Kidney epithelial cell (primary cell): ENCODE results near the gene CLBA1. TPM values are rescaled to one million over a fixed set of nuclear protein-coding genes. Genes with fewer than 3 reads are reported as not detected.

Experiments
- DNase-seq: peaks from one replicate; pipeline ENCODE4 v3.0.0-alpha.2; 2010; ENCODE audit warnings: low read depth
- H3K27me3 ChIP-seq: 2 replicates; pipeline ENCODE4 v1.6.0; 2011; ENCODE audit warnings: low read length; ENCODE audit not compliant: control insufficient read depth, insufficient read depth
- H3K36me3 ChIP-seq: 2 replicates; pipeline ENCODE4 v1.5.1; 2011; ENCODE audit warnings: low read length; ENCODE audit not compliant: control insufficient read depth, insufficient read depth
- H3K4me3 ChIP-seq: 2 replicates; pipeline ENCODE4 v1.5.1; 2011; ENCODE audit warnings: low read depth, mild to moderate bottlenecking, control low read depth, low read length
- CTCF ChIP-seq: IDR thresholded peaks from 2 replicates; pipeline ENCODE4 v1.5.1; 2011; ENCODE audit warnings: mild to moderate bottlenecking, moderate library complexity, low read length, control low read depth, inconsistent platforms; ENCODE audit not compliant: insufficient read depth, poor library complexity, severe bottlenecking
- total RNA-seq: library from RNA; depleted of rRNA; stranded (reverse); fragments of >200 nt; gene quantifications from 2 replicates; pipeline ENCODE4 v1.2.3, GENCODE V29; 2015

The CLBA1 gene
- total RNA-seq, 1 donor from 2014 or later, result 12.6 TPM

GRCh38 chr14:105007593-105008264 lies 22.1 kb downstream of the CLBA1 start:
- TF ChIP-seq CTCF, result no peak
- no peaks in the 10 kb centered on the region for H3K36me3 ChIP-seq
- H3K4me3 ChIP-seq, result no peak overlapping the region
- H3K27me3 ChIP-seq, result no peaks in the 10 kb centered on the region
- no peak for DNase-seq

- no peak for DNase-seq
- H3K27me3 ChIP-seq, result no peaks in the 10 kb centered on the region
- no peaks in the 10 kb centered on the region for H3K36me3 ChIP-seq
- H3K4me3 ChIP-seq, result no peak overlapping the region
- TF ChIP-seq CTCF, result no peak
Measured at GRCh38 chr14:105010106-105010505, 24.5 kb downstream of the CLBA1 start.

GRCh38 chr14:105010891-105011291 lies 25.3 kb downstream of the CLBA1 start:
- no peak for DNase-seq
- Histone ChIP-seq H3K27me3 (no peaks in the 10 kb centered on the region), H3K4me3 (no peak overlapping the region), H3K36me3 (no peaks in the 10 kb centered on the region)
- TF ChIP-seq CTCF, result no peak

GRCh38 chr14:105011312-105011990 lies 25.9 kb downstream of the CLBA1 start:
- no peak for TF ChIP-seq CTCF
- Histone ChIP-seq H3K4me3 (no peak overlapping the region), H3K27me3 (no peaks in the 10 kb centered on the region), H3K36me3 (no peaks in the 10 kb centered on the region)
- DNase-seq, result no peak

GRCh38 chr14:105012171-105012985 lies 26.8 kb downstream of the CLBA1 start:
- DNase-seq, result no peak
- Histone ChIP-seq H3K4me3 (no peak overlapping the region), H3K27me3 (no peaks in the 10 kb centered on the region), H3K36me3 (no peaks in the 10 kb centered on the region)
- peak; percentile 73 for TF ChIP-seq CTCF
